Stromal cell of bone marrow (primary cell): Measurements from ENCODE around the gene PRXL2A.
"Not testable (repeated sequence)": the region's sequence is repeated elsewhere in the genome, so short reads cannot be mapped to it uniquely, and the experiment has no call there.

Experiments
- DNase-seq: peaks from one replicate; pipeline ENCODE4 v3.0.0-alpha.2; 2012; ENCODE audit warnings: low read depth

PRXL2A gene

DNA sequence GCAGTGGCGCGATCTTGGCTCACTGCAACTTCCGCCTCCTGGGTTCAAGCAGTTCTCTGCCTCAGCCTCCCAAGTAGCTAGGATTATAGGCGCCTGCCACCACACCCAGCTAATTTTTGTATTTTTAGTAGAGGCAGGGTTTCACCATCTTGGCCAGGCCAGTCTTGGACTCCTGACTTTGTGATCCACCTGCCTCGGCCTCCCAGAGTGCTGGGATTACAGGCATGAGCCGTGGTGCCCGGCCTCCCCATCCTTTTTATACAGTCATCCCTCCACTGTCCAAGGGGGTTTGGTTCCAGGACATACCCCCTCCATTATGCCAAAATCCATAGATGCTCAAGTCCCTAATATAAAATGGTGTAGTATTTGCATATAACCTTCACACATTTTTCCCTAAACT is 67.3 kb downstream of the PRXL2A start:
- DNase-seq: not testable (repeated sequence)

DNA sequence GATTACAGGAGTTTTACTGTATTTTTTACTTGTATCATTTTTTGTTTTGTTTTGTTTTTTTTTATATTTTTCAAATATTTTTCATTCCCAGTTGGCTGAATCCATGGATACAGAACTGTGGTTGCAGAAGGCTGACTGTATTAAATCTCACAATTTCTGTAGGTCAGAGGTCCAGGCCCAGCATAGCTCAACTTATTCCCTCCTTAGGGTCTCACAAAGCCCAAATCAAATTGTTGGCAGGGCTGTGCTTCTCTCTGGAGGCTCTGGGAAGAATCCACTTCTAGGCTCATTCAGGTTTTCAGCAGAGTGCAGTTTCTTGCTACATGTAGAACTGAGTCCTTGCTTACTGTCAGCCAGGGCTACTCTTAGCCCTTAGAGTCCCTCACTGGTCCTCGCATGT is 68.3 kb downstream of the PRXL2A start:
- DNase-seq: no peak

DNA sequence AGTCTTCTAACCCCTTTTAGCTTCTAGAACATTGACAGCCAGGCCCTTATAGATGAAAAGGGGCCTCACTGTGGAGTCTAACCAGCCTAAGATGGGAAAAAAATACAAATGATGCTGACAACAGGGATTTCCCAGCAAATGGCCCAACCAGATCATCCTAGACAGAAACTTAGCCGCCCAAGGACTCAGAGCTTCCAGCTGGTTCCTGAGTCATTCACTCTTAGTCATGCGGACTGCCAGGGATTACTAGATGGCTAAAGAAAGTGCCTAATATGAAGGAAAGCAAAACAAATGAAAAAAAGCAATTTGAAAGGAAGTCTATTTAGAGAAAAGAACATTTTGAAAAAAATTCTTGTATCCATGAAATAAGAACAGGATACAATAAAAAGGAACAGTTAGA is 69.5 kb downstream of the PRXL2A start:
- DNase-seq: peak; percentile 89

DNA sequence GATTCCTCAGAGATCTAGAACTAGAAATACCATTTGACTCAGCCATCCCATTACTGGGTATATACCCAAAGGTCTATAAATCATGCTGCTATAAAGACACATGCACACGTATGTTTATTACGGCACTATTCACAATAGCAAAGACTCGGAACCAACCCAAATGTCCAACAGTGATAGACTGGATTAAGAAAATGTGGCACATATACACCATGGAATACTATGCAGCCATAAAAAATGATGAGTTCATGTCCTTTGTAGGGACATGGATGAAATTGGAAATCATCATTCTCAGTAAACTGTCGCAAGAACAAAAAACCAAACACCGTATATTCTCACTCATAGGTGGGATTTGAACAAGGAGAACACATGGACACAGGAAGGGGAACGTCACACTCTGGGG is 72.0 kb downstream of the PRXL2A start:
- not testable (repeated sequence) for DNase-seq

DNA sequence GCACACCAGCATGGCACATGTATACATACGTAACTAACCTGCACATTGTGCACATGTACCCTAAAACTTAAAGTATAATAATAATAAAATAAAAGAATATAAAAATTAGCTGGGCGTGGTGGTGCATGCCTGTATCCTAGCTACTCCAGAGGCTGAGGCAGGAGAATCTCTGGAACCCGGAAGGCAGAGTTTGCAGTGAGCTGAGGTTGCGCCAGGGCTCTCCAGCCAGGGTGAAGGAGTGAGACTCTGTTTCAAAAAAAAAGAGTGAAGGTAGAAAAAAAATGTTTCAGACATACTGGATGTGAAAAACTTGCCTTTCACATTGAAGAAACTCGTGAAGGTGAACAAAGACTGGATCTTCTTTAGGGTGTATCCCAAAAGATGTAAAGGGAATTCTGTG is 72.5 kb downstream of the PRXL2A start:
- DNase-seq: no peak

DNA sequence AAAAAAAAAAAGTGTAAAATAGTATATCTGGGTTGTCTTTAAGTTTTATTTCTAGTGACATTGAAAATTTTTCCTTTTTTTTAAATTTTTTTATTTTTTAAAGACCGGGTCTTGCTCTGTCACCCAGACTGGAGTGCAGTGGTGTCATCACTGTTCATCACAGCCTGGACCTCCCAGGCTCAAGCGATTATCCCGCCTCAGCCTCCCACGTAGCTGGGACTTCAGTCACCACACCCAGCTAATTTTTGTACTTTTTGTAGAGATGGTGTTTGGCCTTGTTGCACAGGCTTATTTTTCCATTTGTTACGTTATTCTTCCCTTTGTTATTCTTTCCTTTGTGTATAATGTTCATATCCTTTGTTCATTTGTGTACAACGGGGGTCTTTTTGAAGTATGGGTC is 75.9 kb downstream of the PRXL2A start:
- no peak for DNase-seq

DNA sequence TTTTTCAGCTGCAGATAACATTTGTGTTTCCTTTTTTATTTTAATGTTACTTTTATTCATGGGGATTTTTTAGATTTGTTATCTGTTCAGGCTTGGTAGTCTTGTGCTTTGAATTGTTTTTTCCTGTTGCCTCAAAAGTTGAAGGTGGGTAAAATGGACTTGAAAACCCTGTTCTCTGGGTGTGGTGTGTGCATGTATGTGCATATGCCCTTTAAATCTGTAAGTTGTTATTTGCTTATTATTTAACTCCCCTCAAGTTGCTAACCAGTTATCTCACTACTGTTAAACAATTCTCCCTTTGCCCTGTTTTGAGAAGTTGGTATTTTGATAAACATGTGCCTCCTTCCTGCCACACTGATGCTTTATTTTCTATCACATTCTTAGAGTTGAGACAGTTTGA is 76.3 kb downstream of the PRXL2A start:
- no peak for DNase-seq

DNA sequence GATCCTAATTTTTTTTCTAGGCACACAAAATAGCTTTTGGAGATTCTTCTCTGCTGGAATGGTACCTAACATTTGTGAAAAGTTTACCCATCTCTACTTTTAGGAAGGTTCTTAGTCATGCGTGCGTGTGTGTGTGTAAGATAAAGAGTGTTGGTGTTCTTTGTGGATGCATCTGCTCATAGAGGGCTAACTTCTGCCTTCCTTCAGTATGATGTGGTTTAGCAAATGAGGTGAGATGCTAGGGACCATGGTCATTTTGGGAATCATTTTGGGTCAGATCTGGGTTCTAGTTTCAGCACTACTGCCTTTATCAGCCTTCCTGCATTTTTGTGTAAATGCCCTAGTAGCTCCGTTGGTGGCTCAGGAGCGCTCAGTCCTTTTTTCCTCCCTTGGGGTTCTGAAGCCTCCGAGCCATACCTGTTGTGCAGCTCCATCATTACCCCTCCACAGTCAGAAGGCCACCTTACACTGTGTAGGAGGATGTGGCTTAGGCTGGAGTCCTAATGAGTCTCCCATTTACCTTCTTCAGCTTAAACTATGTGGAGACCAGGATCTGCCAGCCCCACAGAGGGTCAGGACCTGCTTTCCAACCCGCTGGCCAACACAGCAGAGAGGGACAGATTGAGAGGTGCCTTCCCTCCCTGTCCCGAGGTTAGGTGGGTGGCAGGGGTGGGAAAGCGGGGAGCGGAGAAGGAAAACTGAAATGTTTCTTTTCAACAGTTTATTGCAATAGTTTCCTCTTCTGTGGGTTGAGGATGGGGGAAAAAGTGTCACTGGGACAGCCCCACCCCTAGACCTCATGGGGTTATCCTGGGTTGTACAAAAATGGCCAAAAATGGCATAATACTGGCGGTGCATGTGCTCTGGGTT is 77.0 kb downstream of the PRXL2A start:
- no peak for DNase-seq

DNA sequence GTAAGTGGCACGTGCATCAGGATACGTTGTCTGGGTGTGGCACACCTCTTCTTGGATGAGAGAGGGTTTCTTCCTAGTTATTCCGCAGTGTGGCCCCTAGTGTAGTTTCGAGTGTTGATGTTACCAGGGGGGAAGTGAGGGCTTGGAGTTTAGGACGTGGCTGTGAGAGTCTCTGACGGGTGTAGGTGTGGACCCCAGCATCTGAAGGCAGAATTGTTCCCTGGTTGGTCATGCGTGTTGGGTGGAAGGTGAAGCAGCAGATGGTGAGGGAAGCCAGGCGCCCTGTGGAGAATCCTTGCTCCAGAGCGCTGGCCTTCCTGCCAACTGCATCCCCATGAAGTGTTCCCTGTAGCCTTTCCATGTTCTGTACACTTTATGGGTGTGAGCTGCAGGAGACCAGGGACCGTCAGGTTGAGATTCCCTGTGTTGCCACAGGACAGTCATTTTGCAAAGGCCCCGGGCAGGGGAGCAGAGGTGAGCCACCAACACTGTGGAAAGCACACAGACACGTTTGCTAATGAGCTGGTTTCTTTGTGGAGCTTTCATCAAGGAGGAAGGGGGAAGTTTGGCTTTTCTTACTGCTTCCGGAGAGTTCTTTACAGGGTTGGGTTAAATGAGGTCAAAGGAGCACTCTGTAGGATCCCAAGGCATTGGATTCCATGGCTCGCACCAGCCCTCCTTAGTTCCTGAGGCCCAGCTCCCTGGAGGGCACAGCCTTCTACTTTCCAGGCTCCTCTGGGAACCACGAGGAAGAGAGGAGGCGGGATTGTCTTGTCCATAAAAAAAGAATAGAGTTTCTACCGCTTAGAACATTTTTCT is 77.8 kb downstream of the PRXL2A start:
- no peak for DNase-seq
